Vagina (tissue), 2 donors: ENCODE data around the gene COX8A. TPM values are rescaled to one million over a fixed set of nuclear protein-coding genes. Genes with fewer than 3 reads are reported as not detected.

Experiments
- DNase-seq, 2 donors: peaks; one replicate each; pipeline ENCODE4 v3.0.0-alpha.2; 2017; ENCODE audit errors: extremely low spot score in 2 of 2
- H3K27ac ChIP-seq: fragments of 200-600 bp; sonication (generic); one replicate; pipeline ENCODE4 v1.5.1; 2019
- H3K27me3 ChIP-seq: fragments of 200-600 bp; sonication (generic); one replicate; pipeline ENCODE4 v1.5.1; 2019
- H3K36me3 ChIP-seq, 2 donors: fragments of 200-600 bp; sonication (generic); one replicate each; pipeline ENCODE4 v1.5.1; 2017 to 2019
- H3K4me1 ChIP-seq: fragments of 200-600 bp; sonication (generic); one replicate; pipeline ENCODE4 v1.5.1; 2019
- H3K4me3 ChIP-seq, 2 donors: fragments of 200-600 bp; sonication (generic); 1 replicate in 1 of 2; 2 replicates in 1 of 2; pipeline ENCODE4 v1.5.1; 2016 to 2019
- H3K9me3 ChIP-seq: fragments of 200-600 bp; sonication (generic); one replicate; pipeline ENCODE4 v1.5.1; 2019
- CTCF ChIP-seq, 3 experiments: fragments of 450-650 bp in 2 of 3; fragments of 200-600 bp in 1 of 3; sonication (generic) in 1 of 3; IDR thresholded peaks; one replicate each; pipeline ENCODE4 v1.5.1; 2017 to 2019; ENCODE audit warnings: antibody characterized with exemption in 3 of 3, mild to moderate bottlenecking in 2 of 3, moderate library complexity in 2 of 3
- POLR2A ChIP-seq, 2 donors: fragments of 450-650 bp; IDR thresholded peaks; one replicate each; pipeline ENCODE4 v1.6.1; 2017; ENCODE audit warnings: antibody characterized with exemption in 2 of 2, mild to moderate bottlenecking in 2 of 2, moderate library complexity in 2 of 2
- POLR2AphosphoS5 ChIP-seq, 2 donors: sonication (generic); formaldehyde crosslinking; IDR thresholded peaks; one replicate each; pipeline ENCODE4 v1.9.0; 2017; ENCODE audit warnings: antibody characterized with exemption in 2 of 2, mild to moderate bottlenecking in 2 of 2, low read depth in 1 of 2; ENCODE audit not compliant: insufficient read depth in 1 of 2
- intact Hi-C: fragments of 100-400 bp; cut with DNase I; formaldehyde crosslinking; loops from one replicate; pipeline ENCODE4 v1.15.1; 2023
- total RNA-seq: library from RNA; depleted of rRNA; stranded (reverse); fragments of >200 nt; gene quantifications from one replicate; pipeline ENCODE4 v1.2.3, GENCODE V29; 2016

Gene COX8A
- total RNA-seq, 1 donor from 2014 or later: 383 TPM

GRCh38 chr11:64008914-64009633 lies 34.7 kb downstream of the COX8A start:
- Histone ChIP-seq H3K27ac (no peak overlapping the region), H3K9me3 (no peaks in the 10 kb centered on the region), H3K4me3 (no peak overlapping the region), H3K27me3 (no peaks in the 10 kb centered on the region), H3K36me3 (no peaks in the 10 kb centered on the region), H3K4me1 (peaks cover 14% of the 10 kb centered on the region)
- TF ChIP-seq POLR2AphosphoS5 (IDR thresholded peaks at IDR 0.05; ENCODE audit: insufficient read depth in 1 of 2, low read depth in 1 of 2): no peak
- TF ChIP-seq POLR2A (IDR thresholded peaks at IDR 0.05): no peak
- TF ChIP-seq CTCF (IDR thresholded peaks at IDR 0.05): no peak
- DNase-seq: no peak
- intact Hi-C loops: no loop called here

- TF ChIP-seq POLR2A (IDR thresholded peaks at IDR 0.05) (no peak), POLR2AphosphoS5 (IDR thresholded peaks at IDR 0.05; ENCODE audit: insufficient read depth in 1 of 2, low read depth in 1 of 2) (no peak), CTCF (IDR thresholded peaks at IDR 0.05) (no peak)
- Histone ChIP-seq H3K4me3 (no peak overlapping the region), H3K27ac (no peak overlapping the region), H3K27me3 (no peaks in the 10 kb centered on the region), H3K9me3 (no peaks in the 10 kb centered on the region), H3K4me1 (peaks cover 14% of the 10 kb centered on the region), H3K36me3 (no peaks in the 10 kb centered on the region)
- intact Hi-C loops: loop anchor here (10.0 kb wide), 1 partner anchor 1835 kb away; no protein-coding TSS in a partner anchor
- DNase-seq: no peak
Observed at GRCh38 chr11:64009710-64010109, 35.3 kb downstream of the COX8A start.

- Histone ChIP-seq H3K4me3 (no peak overlapping the region), H3K27me3 (no peaks in the 10 kb centered on the region), H3K36me3 (no peaks in the 10 kb centered on the region), H3K27ac (no peak overlapping the region), H3K4me1 (peaks cover 14% of the 10 kb centered on the region), H3K9me3 (no peaks in the 10 kb centered on the region)
- TF ChIP-seq POLR2A (IDR thresholded peaks at IDR 0.05) (no peak), CTCF (IDR thresholded peaks at IDR 0.05) (no peak), POLR2AphosphoS5 (IDR thresholded peaks at IDR 0.05; ENCODE audit: insufficient read depth in 1 of 2, low read depth in 1 of 2) (no peak)
- intact Hi-C loops: loop anchor here (10.0 kb wide), 1 partner anchor 1834 kb away; no protein-coding TSS in a partner anchor
- no peak for DNase-seq
Observed at GRCh38 chr11:64010783-64011182, 36.4 kb downstream of the COX8A start.

- no peak for TF ChIP-seq CTCF (IDR thresholded peaks at IDR 0.05)
- TF ChIP-seq POLR2AphosphoS5 (IDR thresholded peaks at IDR 0.05; ENCODE audit: insufficient read depth in 1 of 2, low read depth in 1 of 2): no peak
- no peak for TF ChIP-seq POLR2A (IDR thresholded peaks at IDR 0.05)
- H3K4me3 ChIP-seq: no peak overlapping the region
- no peaks in the 10 kb centered on the region for H3K27me3 ChIP-seq
- DNase-seq: no peak
- intact Hi-C loops: loop anchor here (10.0 kb wide), 1 partner anchor 1833 kb away; no protein-coding TSS in a partner anchor
- peaks cover 14% of the 10 kb centered on the region for H3K4me1 ChIP-seq
- no peak overlapping the region for H3K27ac ChIP-seq
- no peaks in the 10 kb centered on the region for H3K9me3 ChIP-seq
- H3K36me3 ChIP-seq: no peaks in the 10 kb centered on the region
Observed at GRCh38 chr11:64011371-64011770, 37.0 kb downstream of the COX8A start.
